Kidney epithelial cell (primary cell): ENCODE measurements around the gene CUZD1. TPM values are rescaled to one million over a fixed set of nuclear protein-coding genes. Genes with fewer than 3 reads are reported as not detected.

ENCODE experiments used
- DNase-seq: peaks from one replicate; pipeline ENCODE4 v3.0.0-alpha.2; 2010; ENCODE audit warnings: low read depth
- H3K27me3 ChIP-seq: 2 replicates; pipeline ENCODE4 v1.6.0; 2011; ENCODE audit warnings: low read length; ENCODE audit not compliant: control insufficient read depth, insufficient read depth
- H3K36me3 ChIP-seq: 2 replicates; pipeline ENCODE4 v1.5.1; 2011; ENCODE audit warnings: low read length; ENCODE audit not compliant: control insufficient read depth, insufficient read depth
- H3K4me3 ChIP-seq: 2 replicates; pipeline ENCODE4 v1.5.1; 2011; ENCODE audit warnings: low read depth, mild to moderate bottlenecking, control low read depth, low read length
- total RNA-seq: library from RNA; depleted of rRNA; stranded (reverse); fragments of >200 nt; gene quantifications from 2 replicates; pipeline ENCODE4 v1.2.3, GENCODE V29; 2015
- TF ChIP-seq, protein P1 (sequence below): IDR thresholded peaks from 2 replicates; pipeline ENCODE4 v1.5.1; 2011; ENCODE audit warnings: mild to moderate bottlenecking, moderate library complexity, low read length, control low read depth, inconsistent platforms; ENCODE audit not compliant: insufficient read depth, poor library complexity, severe bottlenecking

The CUZD1 gene
- total RNA-seq, 1 donor from 2014 or later = 1.2 TPM

DNA sequence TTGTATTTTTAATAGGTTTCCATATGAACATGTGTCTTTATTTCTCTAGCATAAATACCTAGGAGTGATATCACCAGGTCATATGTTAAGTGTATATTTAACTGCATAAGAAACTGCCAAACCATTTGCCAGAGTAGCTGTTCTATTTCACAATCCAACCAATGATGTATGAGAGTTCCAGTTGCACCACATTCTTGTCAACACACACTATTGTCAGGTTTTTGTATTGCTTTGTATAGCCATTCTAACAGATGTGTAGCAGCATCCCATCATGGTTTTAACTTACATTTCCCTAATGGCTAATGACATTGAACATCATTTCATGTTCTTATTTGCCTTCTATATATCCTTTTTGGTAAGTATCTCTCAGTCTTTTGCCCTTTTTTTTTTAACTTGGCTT is 4.1 kb downstream of the CUZD1 start:
- H3K4me3 ChIP-seq = no peak overlapping the region
- H3K27me3 ChIP-seq = no peaks in the 10 kb centered on the region
- H3K36me3 ChIP-seq = no peaks in the 10 kb centered on the region
- TF ChIP-seq, protein P1, sequence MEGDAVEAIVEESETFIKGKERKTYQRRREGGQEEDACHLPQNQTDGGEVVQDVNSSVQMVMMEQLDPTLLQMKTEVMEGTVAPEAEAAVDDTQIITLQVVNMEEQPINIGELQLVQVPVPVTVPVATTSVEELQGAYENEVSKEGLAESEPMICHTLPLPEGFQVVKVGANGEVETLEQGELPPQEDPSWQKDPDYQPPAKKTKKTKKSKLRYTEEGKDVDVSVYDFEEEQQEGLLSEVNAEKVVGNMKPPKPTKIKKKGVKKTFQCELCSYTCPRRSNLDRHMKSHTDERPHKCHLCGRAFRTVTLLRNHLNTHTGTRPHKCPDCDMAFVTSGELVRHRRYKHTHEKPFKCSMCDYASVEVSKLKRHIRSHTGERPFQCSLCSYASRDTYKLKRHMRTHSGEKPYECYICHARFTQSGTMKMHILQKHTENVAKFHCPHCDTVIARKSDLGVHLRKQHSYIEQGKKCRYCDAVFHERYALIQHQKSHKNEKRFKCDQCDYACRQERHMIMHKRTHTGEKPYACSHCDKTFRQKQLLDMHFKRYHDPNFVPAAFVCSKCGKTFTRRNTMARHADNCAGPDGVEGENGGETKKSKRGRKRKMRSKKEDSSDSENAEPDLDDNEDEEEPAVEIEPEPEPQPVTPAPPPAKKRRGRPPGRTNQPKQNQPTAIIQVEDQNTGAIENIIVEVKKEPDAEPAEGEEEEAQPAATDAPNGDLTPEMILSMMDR = no peak
- no peak for DNase-seq

DNA sequence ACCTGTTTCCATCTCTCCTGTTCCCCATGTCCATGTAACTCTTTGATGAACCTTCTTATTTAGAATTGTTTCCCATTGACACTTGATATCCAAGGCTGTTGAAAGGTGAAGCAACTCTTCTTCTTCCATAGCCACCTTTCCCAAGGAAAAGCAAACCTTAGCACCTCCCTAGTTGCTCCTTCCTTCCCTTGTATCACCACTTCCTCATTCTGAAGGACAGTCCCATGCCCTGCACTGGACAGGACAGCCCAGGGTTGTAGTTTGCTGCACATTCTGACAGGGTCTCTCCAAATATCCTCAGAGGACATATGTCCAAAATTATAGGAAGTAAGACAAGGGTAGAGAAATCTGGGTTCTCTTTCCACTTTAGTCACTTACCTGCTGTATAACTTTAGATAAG is 6.2 kb downstream of the CUZD1 start:
- H3K36me3 ChIP-seq = no peaks in the 10 kb centered on the region
- H3K4me3 ChIP-seq = no peak overlapping the region
- TF ChIP-seq, protein P1 = no peak
- no peak for DNase-seq
- no peaks in the 10 kb centered on the region for H3K27me3 ChIP-seq

DNA sequence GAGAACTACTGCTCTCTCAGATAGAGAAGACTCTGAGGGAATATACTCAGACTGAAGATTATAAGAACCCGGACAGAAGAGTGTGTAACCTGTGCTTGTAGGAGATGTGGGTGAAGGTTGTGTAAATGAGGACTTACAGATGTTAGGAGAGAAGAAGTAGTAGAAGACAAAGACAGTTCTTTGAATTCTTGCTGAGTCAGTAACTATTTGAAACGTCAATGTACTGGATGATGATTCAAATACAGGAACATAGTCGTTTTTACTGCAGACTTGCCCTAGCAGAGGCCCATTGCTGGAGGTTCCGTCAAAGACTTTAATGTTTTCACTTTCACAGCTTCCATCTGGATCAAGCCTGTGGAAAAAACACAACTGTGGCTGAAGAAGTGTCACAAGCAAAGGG is 6.8 kb downstream of the CUZD1 start:
- no peak overlapping the region for H3K4me3 ChIP-seq
- H3K36me3 ChIP-seq = no peaks in the 10 kb centered on the region
- TF ChIP-seq, protein P1 = no peak
- no peak for DNase-seq
- no peaks in the 10 kb centered on the region for H3K27me3 ChIP-seq

DNA sequence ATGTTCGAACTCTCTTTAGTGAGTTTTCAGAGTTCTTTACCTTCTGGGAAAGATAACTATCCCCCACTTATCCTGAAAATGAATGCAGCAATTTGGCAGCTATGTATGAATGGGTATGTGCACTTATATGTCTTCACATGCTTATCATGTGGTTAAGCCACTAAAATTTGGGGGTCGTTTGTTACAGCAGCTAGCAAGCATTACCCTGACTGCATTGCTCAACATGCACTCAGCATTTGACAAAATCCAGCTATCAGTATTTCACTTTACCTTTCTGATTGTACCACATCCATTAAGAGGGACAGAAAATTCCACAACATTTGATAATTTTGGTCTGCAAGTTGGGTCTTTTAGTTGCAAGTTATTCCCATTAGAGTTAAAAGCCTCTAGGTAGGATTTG is 9.7 kb downstream of the CUZD1 start:
- Histone ChIP-seq H3K27me3 (no peaks in the 10 kb centered on the region), H3K36me3 (no peaks in the 10 kb centered on the region), H3K4me3 (no peak overlapping the region)
- no peak for DNase-seq
- TF ChIP-seq, protein P1 = no peak

GRCh38 chr10:122830965-122831353 is 14.7 kb downstream of the CUZD1 start:
- no peak for DNase-seq

DNA sequence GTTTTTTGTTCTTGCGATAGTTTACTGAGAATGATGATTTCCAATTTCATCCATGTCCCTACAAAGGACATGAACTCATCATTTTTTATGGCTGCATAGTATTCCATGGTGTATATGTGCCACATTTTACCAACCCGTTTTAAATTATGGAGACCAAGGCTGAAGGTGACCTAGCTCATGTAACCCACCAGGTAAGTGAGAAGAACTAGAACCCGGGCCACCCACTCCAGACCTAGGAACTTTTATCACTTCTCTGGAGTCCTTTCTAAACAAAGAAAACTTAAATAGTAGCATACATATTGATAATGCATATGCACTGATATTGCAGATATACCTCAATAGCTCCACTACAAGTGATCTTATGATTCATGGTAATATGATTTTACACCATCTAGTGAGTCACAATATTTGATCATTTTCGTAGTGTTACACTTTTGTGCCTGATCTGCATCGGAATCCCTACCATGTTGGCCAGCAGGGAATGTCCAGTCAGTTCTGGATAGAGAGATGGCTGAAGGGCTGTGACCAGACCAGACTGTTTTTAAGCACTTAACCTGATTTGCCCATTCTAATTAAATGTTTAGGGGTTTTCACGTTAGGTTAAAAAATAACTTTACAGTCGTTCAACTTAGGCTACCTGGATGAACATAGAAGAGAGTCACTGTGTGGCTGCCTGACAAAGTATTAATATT is 15.2 kb downstream of the CUZD1 start:
- no peak for DNase-seq
- TF ChIP-seq, protein P1 = no peak

More at GRCh38 chr10:122830965-122831353, 14.7 kb downstream of the CUZD1 start:
- Histone ChIP-seq H3K27me3 (no peaks in the 10 kb centered on the region), H3K4me3 (no peak overlapping the region), H3K36me3 (no peaks in the 10 kb centered on the region)
- TF ChIP-seq, protein P1 = no peak

More for the DNA sequence above, 15.2 kb downstream of the CUZD1 start:
- no peak overlapping the region for H3K4me3 ChIP-seq
- H3K36me3 ChIP-seq = no peaks in the 10 kb centered on the region
- no peaks in the 10 kb centered on the region for H3K27me3 ChIP-seq
